ENCODE results near the gene AP4S1. TPM values are rescaled to one million over a fixed set of nuclear protein-coding genes. Genes with fewer than 3 reads are reported as not detected.
A peak's percentile ranks its signal among the peaks of the same experiment; 100 is the strongest.
"Not testable (repeated sequence)": the region's sequence is repeated elsewhere in the genome, so short reads cannot be mapped to it uniquely, and the experiment has no call there.

The AP4S1 gene
- 1 to 10 TPM; 2.4 to 7.4 (median 3.0) TPM for polyA plus RNA-seq

DNA sequence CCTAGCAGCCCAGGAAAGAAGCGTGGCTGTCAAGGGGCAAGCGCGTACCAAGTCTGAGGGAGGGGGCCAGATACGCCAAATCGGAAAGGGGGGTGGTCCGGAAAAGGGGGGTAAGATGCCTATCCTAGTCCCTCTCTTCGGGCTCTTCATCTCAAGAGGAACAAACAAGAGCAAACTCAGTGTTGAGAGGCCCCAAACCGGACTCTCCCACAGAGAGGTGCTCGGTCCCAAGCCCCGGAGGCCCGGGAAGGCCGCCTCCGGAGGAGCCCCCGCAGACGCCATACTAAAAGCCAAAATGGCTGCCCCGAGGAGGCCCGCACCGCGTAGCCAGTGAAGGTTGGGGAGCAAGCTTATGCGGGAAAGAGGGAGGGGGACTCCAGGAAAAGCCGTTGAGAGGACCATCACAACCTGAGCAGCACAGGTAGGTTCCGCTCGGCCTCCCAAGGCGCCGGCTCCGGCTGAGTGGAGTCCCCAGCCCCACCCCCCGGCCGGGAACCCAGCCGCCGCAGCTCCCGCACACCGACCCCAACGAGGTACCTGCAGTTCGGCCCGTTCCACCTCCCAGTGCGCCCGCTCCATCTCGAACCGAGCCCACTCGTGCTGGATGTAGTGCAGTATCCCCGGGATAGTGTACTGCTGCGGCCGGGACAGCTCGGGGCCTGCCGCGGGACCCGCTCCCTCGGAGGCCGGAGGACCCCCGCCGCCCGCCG is at the start of gene AP4S1:
AP4S1 (plus strand) TSS at position 283 of the 710 bp plus-strand sequence. CDS start 40,548 bp downstream, outside the sequence.
- 0 to 1% (median 1%) methylated on average over 43 to 53 of the region's 53 CpGs for WGBS, 3 donors

DNA sequence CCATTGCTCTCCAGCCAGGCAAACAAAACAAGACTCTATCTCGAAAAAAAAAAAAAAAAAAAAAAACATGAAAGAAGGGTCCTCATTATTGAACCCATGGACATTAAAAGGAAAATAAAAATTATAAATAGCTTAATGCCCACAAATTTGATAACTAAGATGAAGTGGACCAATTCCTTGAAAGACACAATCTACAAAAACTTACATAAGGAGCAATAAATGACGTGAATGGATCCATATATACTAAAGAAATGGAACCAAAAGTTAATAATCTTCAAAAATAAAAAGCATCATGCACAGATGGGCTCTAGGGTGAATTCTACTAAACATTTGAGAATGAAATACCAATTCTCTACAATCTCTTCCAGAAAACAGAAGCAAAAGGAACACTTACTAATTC is 47.7 kb upstream of the AP4S1 start:
- no peak overlapping the region for H3K27ac ChIP-seq (ENCODE audit: low read depth, low read length)
- 74 to 89% (median 85%) methylated on average over 2 of the region's 2 CpGs for WGBS, 3 donors

More for the DNA sequence above, at the start of gene AP4S1:
- H3K27ac ChIP-seq (ENCODE audit: low read depth, low read length) = peak within 1 kb of the TSS; percentile 84

- H3K27ac ChIP-seq (ENCODE audit: low read depth, low read length) = not testable (repeated sequence)
- 60 to 67% (median 64%) methylated on average over 13 of the region's 13 CpGs for WGBS, 3 donors
Observed at GRCh38 chr14:30980106-30980704, 45.2 kb upstream of the AP4S1 start.

DNA sequence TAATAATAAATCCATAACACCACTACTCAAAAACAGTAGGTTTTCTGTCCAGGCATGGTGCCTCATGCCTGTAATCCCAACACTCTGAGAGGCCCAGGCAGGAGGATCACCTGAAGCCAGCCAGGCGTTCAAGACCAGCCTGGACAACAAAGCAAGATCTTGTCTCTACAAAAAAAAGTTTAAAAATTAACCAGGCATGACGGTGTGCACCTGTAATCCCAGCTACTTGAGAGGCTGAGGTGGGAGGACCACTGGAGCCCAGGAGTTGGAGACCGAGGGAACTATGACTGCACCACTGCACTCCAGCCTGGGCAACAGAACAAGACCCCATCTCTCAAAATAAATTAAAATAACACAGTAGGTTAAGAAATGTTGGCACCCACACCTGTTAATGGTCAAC is 44.5 kb upstream of the AP4S1 start:
- no peak overlapping the region for H3K27ac ChIP-seq (ENCODE audit: low read depth, low read length)
- WGBS, 3 donors = 63 to 94% (median 88%) methylated on average over 3 of the region's 3 CpGs

DNA sequence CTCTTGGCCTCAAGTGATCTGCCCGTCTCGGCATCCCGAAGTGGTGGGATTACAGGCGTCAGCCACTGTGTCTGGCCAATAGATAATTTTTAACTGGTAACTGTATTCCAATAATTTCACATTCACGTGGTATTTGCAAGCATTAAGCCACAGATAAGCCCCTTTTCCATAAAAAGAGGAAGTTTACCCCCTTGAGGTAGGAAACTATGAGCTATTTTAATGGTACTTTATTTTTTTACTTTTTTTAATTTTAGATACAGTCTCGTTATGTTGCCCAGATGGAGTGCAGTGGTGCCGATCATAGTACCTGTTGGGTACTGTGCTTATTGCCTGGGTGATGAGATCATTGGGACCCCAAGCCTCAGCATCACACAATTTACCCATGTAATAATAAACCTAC is 42.9 kb upstream of the AP4S1 start:
- no peak overlapping the region for H3K27ac ChIP-seq (ENCODE audit: low read depth, low read length)
- WGBS, 3 donors = 59 to 89% (median 76%) methylated on average over 7 of the region's 7 CpGs

DNA sequence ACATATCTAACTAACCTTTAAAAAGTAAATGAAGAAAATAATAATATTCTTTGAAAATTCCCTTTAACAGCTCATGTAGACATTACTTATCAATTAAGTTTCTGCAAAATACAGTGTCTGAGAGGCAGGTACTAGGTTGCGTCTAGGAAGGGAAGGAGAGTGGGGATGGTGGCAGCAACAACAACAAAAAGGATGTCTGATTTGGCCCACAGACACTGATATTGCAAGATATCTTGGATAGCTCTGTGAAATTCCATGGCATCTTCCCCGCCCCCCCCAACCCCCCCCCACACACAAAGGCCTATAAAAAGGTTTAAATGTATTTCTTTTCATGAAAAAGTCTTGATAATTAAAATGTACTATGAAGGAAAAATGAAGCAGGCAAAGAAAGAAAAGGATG is 41.6 kb upstream of the AP4S1 start:
- no peak overlapping the region for H3K27ac ChIP-seq (ENCODE audit: low read depth, low read length)
- 88 to 95% (median 92%) methylated on average over 2 of the region's 2 CpGs for WGBS, 3 donors

DNA sequence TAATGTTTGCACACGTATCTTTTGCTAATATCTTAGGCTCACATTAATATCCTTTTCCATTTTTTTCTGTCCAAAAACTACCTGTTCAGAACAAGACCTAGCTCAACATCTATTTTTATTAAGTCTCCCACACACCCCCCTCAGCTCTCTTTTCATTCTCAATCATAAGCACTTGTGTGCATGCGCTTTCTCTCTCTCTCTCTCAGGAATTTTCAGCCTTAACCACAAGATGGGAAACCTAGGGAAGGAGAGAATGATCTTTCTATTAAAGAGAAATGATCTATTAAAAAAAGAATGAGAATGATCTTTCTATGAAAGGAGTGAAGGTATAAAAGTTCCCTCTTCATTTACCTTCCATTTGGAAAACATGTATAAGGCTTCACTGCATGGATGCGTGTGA is 39.7 kb upstream of the AP4S1 start:
- no peak overlapping the region for H3K27ac ChIP-seq (ENCODE audit: low read depth, low read length)
- 92 to 99% (median 97%) methylated on average over 3 of the region's 3 CpGs for WGBS, 3 donors

- no peak overlapping the region for H3K27ac ChIP-seq (ENCODE audit: low read depth, low read length)
Observed at GRCh38 chr14:30988509-30988908, 36.9 kb upstream of the AP4S1 start.

GRCh38 chr14:30990770-30991169 is 34.7 kb upstream of the AP4S1 start:
- no peak overlapping the region for H3K27ac ChIP-seq (ENCODE audit: low read depth, low read length)

DNA sequence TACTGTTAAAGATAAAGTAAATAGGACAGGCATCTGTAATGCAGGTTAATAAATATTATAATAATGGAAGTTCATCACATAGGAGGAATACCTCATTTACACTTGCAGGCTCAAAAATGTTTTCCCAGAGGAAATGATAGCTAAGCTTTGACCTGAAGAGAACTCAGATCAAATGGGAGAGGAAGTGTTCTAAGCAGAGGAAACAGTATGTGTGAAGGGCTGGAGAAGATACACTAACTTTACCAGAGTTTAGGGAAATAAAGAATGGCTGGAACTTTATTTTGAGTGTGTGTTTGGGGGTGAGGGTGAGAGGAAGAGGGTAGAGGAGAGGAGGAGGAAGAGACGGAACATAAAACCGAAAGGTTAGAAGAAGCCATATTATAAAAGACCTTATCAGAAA is 34.0 kb upstream of the AP4S1 start:
- 27 to 85% (median 49%) methylated on average over 2 of the region's 2 CpGs for WGBS, 3 donors
- no peak overlapping the region for H3K27ac ChIP-seq (ENCODE audit: low read depth, low read length)

- no peak overlapping the region for H3K27ac ChIP-seq (ENCODE audit: low read depth, low read length)
Observed at GRCh38 chr14:30993071-30993470, 32.4 kb upstream of the AP4S1 start.

DNA sequence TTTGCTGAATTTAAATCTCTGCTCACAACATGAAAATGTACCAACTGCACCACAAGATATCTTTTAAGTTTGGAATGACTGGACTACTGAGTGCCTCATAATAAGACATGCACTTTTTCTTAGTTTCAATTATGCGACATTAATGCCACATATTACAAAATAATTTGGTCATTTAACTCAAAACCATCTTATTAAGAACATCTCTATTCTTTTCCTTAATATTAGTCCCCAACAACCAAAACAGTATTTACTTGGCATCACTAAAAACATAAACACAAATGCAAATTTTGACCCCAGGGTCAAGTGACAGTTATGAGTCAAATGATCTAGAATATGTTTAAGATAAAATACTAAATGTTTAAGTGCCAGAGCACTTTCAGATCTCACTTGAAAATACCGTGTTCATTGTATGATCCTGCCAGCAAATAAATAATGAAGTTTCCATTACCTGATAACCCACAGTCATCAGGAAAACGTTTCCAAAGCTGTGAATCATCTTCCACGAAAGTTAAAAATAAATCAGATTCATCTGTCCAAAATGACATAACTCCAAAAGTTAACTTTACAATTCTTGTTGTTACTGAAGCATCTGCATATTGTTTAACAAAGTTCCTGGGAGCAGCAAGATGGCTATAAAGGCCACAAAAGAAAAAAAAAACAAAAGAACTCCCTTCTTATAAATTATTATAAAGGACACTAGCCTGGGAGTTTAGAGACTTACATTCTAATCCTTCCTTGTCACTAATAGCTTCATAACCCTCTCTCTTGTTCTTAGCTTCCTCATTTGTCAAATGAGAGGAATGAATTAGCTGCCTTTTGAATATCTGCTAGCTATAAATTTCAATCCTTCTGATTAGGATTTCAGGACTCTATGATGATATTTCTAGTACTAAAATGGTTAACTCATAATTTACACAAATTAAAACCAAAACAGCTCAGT is 30.5 kb upstream of the AP4S1 start:
- no peak overlapping the region for H3K27ac ChIP-seq (ENCODE audit: low read depth, low read length)
- WGBS, 3 donors = 6 to 14% (median 11%) methylated on average over 4 of the region's 4 CpGs

DNA sequence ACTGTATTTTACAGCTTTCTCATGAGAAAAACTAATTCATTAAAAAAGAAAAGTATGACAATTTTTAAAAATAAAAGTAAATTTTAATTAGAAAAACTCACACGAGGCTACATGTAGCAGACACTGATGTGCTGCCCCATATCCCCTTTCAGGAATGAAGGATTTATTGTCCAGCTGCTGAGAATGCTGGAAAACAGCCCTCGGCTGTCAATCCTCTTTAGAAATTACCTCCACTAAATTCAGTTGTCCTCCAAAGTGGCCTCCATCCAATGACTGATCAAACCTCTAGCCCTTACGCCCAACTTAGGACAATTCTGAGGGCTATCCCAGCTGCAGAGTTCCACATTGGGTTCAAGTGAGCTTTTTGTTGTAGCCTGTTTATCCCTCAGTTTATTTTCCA is 29.8 kb upstream of the AP4S1 start:
- WGBS, 3 donors = 73 to 80% (median 76%) methylated on average over 3 of the region's 3 CpGs
- no peak overlapping the region for H3K27ac ChIP-seq (ENCODE audit: low read depth, low read length)

- no peak overlapping the region for H3K27ac ChIP-seq (ENCODE audit: low read depth, low read length)
- WGBS, 3 donors = 73 to 85% (median 84%) methylated on average over 4 of the region's 4 CpGs
Observed at GRCh38 chr14:30996892-30997659, 28.4 kb upstream of the AP4S1 start.

GRCh38 chr14:30998100-30998706 is 27.2 kb upstream of the AP4S1 start:
- 100% methylated on average over 1 of the region's 1 CpG for WGBS, 3 donors
- no peak overlapping the region for H3K27ac ChIP-seq (ENCODE audit: low read depth, low read length)

- H3K27ac ChIP-seq (ENCODE audit: low read depth, low read length) = no peak overlapping the region
- WGBS, 3 donors = 90 to 99% (median 97%) methylated on average over 6 of the region's 6 CpGs
Observed at GRCh38 chr14:30999038-30999773, 26.2 kb upstream of the AP4S1 start.

- 45 to 85% (median 84%) methylated on average over 3 of the region's 3 CpGs for WGBS, 3 donors
- no peak overlapping the region for H3K27ac ChIP-seq (ENCODE audit: low read depth, low read length)
Observed at GRCh38 chr14:31000629-31001338, 24.7 kb upstream of the AP4S1 start.
